Naive B cell (primary cell): ENCODE results near the gene NDUFA3. TPM values are rescaled to one million over a fixed set of nuclear protein-coding genes. Genes with fewer than 3 reads are reported as not detected.

Experiments used
- ATAC-seq, 2 donors: fragments of 150-1000 bp; cut with Tn5 transposase; 2 replicates each; pipeline ENCODE4 v1.10.0; 2021; ENCODE audit warnings: low read depth in 2 of 2, mild to moderate bottlenecking in 2 of 2, moderate library complexity in 2 of 2
- DNase-seq: peaks from one replicate; pipeline ENCODE4 v3.0.0; 2022
- H3K27ac Mint-ChIP-seq, 6 donors: one replicate each; pipeline ENCODE4 v1.8.0; 2020 to 2022; ENCODE audit warnings: mild to moderate bottlenecking in 6 of 6, mixed read lengths in 6 of 6, moderate library complexity in 5 of 6, inconsistent platforms in 2 of 6
- H3K27me3 Mint-ChIP-seq, 3 donors: one replicate each; pipeline ENCODE4 v1.8.0; 2021 to 2022; ENCODE audit warnings: mixed read lengths in 3 of 3, mild to moderate bottlenecking in 1 of 3
- H3K36me3 Mint-ChIP-seq, 2 donors: one replicate each; pipeline ENCODE4 v1.8.0; 2020 to 2022; ENCODE audit warnings: mixed read lengths in 2 of 2, inconsistent platforms in 1 of 2, mild to moderate bottlenecking in 1 of 2
- H3K4me1 Mint-ChIP-seq, 3 donors: one replicate each; pipeline ENCODE4 v1.8.0; 2020 to 2022; ENCODE audit warnings: mixed read lengths in 3 of 3, inconsistent platforms in 1 of 3, mild to moderate bottlenecking in 1 of 3, moderate library complexity in 1 of 3
- H3K4me3 Mint-ChIP-seq, 8 donors: one replicate each; pipeline ENCODE4 v1.8.0; 2020 to 2022; ENCODE audit warnings: mild to moderate bottlenecking in 8 of 8, mixed read lengths in 8 of 8, moderate library complexity in 8 of 8, inconsistent platforms in 2 of 8
- H3K9me3 Mint-ChIP-seq, 7 donors: one replicate each; pipeline ENCODE4 v1.8.0; 2020 to 2022; ENCODE audit warnings: mixed read lengths in 7 of 7, mild to moderate bottlenecking in 5 of 7, inconsistent platforms in 2 of 7, moderate library complexity in 1 of 7
- polyA plus RNA-seq, 6 donors: library from polyadenylated mRNA; unstranded; fragments of 300-500 nt; fragmentation: Illumina TruSeq; gene quantifications; one replicate each; pipeline ENCODE4 v1.2.3, GENCODE V29; 2021; ENCODE audit warnings: low read depth in 6 of 6

NDUFA3 gene
- polyA plus RNA-seq, 6 donors from 2014 or later: 288 to 486 (median 357) TPM

DNA sequence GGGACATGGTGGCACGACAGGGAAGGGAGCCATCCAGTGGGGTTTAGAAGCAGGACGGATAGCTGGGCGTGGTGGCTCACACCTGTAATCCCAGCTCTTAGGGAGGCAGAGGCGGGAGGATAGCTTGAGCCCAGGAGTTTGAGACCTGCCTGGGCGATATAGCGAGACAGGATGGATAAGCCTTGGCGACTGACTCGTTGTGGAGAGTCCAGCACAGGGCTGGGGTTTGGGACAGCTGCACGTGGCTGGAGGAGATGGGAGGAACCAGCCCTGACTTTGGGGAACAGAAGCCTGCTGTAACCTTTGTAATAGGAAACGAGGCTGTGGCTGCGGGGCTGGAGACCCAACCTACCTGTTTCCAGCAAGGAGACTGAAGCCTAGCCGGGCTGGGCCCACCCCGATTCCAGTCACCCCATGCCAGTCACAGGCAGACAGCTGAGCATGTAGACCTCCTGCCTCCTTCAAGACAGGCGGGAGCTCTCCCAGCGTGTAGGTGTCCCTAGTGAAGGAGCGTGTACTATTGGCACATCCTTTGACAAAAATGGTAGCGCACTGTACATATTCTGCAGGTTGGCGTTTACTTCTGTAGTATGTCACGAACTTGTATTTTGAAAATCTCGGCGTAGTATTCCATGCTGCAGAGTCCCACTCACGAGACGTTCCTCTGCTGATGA, 48.8 kb downstream of the NDUFA3 start:
- Mint-ChIP-seq H3K36me3 (peaks cover 0 to 34% of the 10 kb centered on the region in 2 donors), H3K27ac (no peak overlapping the region), H3K27me3 (no peaks in the 10 kb centered on the region), H3K4me3 (peak overlapping the region in 1 of 8 donors; percentile 60), H3K4me1 (peaks cover 4 to 14% (median 14%) of the 10 kb centered on the region in 3 donors), H3K9me3 (no peaks in the 10 kb centered on the region)
- DNase-seq (no peak), ATAC-seq (no peak)

DNA sequence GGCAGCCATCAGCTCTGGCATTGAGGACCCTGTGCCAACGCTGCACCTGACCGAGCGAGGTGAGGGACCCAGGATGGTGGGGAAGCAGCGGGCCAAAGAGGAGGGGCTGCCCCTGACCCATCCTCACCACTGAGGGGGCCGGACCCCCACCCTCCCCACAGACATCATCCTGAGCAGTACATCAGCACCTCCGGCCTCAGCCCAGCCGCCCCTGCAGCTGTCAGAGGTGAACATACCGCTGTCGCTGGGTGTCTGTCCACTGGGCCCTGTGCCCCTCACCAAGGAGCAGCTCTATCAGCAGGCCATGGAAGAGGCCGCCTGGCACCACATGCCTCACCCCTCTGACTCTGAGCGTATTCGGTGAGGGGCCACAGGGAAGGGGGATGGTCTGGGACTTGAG, 49.6 kb downstream of the NDUFA3 start:
- peaks cover 7 to 21% (median 21%) of the 10 kb centered on the region in 3 donors for H3K4me1 Mint-ChIP-seq
- peak overlapping the region in 1 of 6 donors; percentile 12 for H3K27ac Mint-ChIP-seq
- DNase-seq (no peak), ATAC-seq (no peak)
- H3K9me3 Mint-ChIP-seq: no peaks in the 10 kb centered on the region
- H3K36me3 Mint-ChIP-seq: peaks cover 0 to 34% of the 10 kb centered on the region in 2 donors
- no peaks in the 10 kb centered on the region for H3K27me3 Mint-ChIP-seq
- peak overlapping the region in 1 of 8 donors; percentile 15 for H3K4me3 Mint-ChIP-seq

DNA sequence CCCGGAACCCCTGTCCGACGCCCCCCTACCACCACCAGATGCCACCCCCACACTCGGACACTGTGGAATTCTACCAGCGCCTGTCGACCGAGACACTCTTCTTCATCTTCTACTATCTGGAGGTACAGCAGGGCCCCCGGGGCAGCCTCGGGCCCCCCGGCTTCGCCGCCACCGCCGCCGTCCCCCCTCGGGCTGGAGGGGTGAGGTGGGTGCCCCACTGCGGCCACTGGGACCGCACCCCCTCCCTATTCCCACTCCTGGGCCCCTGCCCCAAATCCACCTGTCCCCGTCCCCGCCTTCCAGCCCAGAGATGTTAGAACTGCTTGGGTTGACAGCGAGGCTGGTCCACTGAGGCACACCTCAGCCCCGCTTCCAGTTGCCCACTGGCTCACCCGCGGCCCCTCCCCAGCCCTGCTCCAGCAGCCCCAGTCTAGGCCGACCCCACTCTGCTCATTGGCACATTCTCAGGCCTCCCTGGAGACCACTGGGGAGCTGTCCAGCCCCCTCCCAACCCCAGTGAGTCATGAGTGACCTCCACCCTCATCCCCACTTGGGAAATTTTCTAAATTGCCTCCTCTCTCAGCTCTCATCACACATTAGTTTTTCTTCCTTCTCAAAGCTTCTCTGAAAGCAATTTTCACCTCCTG, 50.3 kb downstream of the NDUFA3 start:
- H3K36me3 Mint-ChIP-seq: peaks cover 0 to 34% of the 10 kb centered on the region in 2 donors
- H3K4me3 Mint-ChIP-seq: no peak overlapping the region
- ATAC-seq (no peak), DNase-seq (no peak)
- no peaks in the 10 kb centered on the region for H3K9me3 Mint-ChIP-seq
- peaks cover 12 to 22% (median 21%) of the 10 kb centered on the region in 3 donors for H3K4me1 Mint-ChIP-seq
- H3K27me3 Mint-ChIP-seq: no peaks in the 10 kb centered on the region
- H3K27ac Mint-ChIP-seq: peak overlapping the region in 2 of 6 donors; percentile 22 to 54

DNA sequence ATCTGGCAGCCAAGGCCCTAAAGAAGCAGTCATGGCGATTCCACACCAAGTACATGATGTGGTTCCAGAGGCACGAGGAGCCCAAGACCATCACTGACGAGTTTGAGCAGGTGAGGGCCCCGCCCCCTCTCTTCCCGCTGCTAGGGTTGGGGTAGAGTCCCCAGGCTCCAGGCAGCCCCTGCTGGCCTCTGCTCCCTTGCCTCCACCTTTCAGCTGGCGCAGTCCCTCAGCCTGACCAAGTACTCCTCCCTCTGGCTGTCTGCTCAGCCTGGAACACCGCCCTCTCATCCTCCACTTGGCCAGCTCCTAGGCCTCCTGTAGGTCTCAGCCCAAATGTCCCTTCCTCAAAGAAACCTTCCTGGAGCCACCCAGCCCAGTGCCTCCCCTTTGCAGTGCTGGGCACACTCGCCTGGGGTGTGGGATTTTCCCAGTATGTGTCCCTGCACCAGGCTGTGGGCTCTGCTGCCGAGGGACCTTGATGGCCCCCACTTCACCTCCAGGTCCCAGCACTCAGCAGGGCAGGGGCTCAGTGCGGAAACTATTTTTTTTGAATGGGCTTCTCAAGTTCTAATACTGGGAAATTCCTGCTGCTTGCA, 51.2 kb downstream of the NDUFA3 start:
- Mint-ChIP-seq H3K4me3 (no peak overlapping the region), H3K36me3 (peaks cover 0 to 31% of the 10 kb centered on the region in 2 donors)

DNA sequence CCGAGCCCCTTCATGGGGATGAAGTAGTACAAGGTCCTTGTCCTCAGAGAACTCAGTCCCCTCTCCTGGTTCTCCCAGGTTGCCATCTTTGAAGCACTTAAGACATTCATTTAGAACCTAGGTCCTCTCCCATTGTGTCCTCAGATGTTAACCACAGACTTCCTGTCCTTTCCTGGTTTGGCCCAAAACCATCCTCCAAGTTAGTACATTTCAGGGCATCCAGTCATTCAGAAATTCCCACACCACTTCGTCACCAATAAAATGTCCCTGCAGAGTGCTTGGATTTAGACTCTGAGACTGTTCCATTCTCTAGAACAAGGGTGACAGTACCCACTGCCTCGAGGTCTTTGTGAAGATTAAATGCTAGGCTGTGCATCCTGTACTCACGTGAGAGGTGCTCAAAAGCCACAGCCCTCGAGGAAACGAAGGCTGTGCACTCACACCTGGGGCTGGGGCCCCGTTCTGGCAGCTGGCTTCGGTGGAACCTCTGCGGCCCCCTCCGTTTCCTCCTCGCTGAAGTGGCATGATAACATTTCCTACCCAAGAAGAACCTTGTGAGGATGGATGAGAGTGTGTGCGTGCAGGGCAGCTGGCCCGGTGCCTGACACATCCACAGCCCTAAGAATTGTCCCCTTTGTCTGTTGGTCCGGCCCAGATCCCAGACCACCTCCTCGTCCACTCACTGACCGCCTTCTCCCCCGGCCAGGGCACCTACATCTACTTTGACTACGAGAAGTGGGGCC, 52.1 kb downstream of the NDUFA3 start:
- no peak overlapping the region for H3K4me3 Mint-ChIP-seq
- no peaks in the 10 kb centered on the region for H3K27me3 Mint-ChIP-seq
- H3K27ac Mint-ChIP-seq: peak overlapping the region in 3 of 6 donors; percentile 12 to 57 (median 25)
- no peak for DNase-seq
- H3K4me1 Mint-ChIP-seq: peaks cover 27 to 30% (median 28%) of the 10 kb centered on the region in 3 donors
- peaks cover 0 to 21% of the 10 kb centered on the region in 2 donors for H3K36me3 Mint-ChIP-seq
- ATAC-seq: no peak
- peaks cover 0 to 2% (median 0%) of the 10 kb centered on the region in 7 donors for H3K9me3 Mint-ChIP-seq

More for the DNA sequence above, 51.2 kb downstream of the NDUFA3 start:
- DNase-seq: no peak
- Mint-ChIP-seq H3K27me3 (no peaks in the 10 kb centered on the region), H3K27ac (peak overlapping the region in 1 of 6 donors; percentile 56), H3K4me1 (peaks cover 19 to 30% (median 29%) of the 10 kb centered on the region in 3 donors), H3K9me3 (no peaks in the 10 kb centered on the region)
- ATAC-seq: no peak

DNA sequence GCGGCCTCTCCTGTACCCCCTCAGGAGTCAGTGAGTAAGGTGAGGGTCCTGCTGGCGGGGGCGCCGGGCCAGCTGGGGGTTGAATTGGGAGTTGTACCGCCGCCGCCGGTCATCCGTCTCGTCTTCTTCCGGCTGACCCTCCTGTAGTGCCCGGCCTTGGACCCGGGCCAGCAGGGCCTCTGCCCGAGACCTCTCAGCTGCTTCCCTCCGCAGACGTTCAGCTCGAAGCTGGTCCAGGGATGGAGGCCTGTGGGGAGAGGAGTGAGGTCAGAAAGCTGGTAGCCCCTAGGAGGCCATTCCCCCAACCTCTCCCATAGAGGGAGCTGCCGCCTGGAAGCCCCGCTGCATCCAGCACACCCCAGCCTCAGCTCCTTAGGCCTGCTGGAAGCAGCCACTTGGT, 53.0 kb downstream of the NDUFA3 start:
- DNase-seq: no peak
- H3K27me3 Mint-ChIP-seq: no peaks in the 10 kb centered on the region
- ATAC-seq: no peak
- H3K4me3 Mint-ChIP-seq: peak overlapping the region in 2 of 8 donors; percentile 24 to 28
- H3K4me1 Mint-ChIP-seq: peaks cover 33 to 34% (median 34%) of the 10 kb centered on the region in 3 donors
- H3K9me3 Mint-ChIP-seq: peaks cover 0 to 2% (median 0%) of the 10 kb centered on the region in 7 donors
- no peak overlapping the region for H3K27ac Mint-ChIP-seq
- peaks cover 0 to 17% of the 10 kb centered on the region in 2 donors for H3K36me3 Mint-ChIP-seq

DNA sequence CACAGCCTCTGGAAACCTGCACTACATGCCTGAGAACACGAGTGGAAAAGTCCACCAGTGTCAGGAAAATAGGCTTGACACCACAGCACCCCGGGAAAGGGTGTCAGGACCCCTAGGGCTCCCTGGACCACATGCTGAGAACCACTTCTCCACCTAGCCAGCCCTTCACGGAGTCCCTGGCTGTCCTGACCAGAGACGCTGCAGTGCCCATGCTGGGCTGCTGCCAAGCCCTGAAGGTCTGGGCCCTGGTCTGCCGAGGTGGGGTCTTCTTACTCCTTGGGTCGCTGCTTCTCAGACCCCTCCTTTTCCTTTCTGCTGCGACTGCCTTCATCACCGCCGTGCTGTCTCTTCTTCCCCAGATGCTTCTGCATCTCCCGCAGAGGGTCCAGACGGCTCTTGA, 53.8 kb downstream of the NDUFA3 start:
- Mint-ChIP-seq H3K4me3 (peak overlapping the region in 1 of 8 donors; percentile 80), H3K36me3 (peaks cover 0 to 17% of the 10 kb centered on the region in 2 donors), H3K27ac (peak overlapping the region in 2 of 6 donors; percentile 31 to 55), H3K9me3 (peaks cover 0 to 2% (median 0%) of the 10 kb centered on the region in 7 donors), H3K27me3 (no peaks in the 10 kb centered on the region), H3K4me1 (peaks cover 38 to 40% (median 40%) of the 10 kb centered on the region in 3 donors)
- DNase-seq (no peak), ATAC-seq (no peak)

DNA sequence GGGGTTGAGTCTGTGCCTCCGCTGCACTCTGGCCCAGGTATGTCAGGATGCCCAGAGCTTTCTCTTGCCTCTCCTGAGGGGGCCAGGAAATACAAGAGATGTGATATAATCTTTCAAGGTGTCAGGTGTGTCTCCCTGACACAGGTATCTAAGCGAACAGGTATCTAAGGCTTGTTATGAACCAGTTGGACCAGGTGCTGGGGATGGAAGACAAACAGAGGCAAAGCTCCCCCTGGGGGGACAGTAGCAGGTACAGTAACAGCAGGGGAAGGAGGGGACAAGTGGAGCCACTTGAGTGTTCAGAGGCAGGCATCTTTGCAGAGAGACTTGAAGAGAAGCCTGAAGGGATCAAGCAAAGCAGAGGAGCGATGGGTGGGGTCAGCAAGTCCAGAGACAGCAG, 54.3 kb downstream of the NDUFA3 start:
- Mint-ChIP-seq H3K4me3 (peak overlapping the region in 6 of 8 donors; percentile 27 to 84 (median 66)), H3K36me3 (peaks cover 0 to 17% of the 10 kb centered on the region in 2 donors), H3K9me3 (peaks cover 0 to 2% (median 0%) of the 10 kb centered on the region in 7 donors), H3K4me1 (peaks cover 38 to 45% (median 44%) of the 10 kb centered on the region in 3 donors), H3K27me3 (no peaks in the 10 kb centered on the region), H3K27ac (peak overlapping the region in 2 of 6 donors; percentile 31 to 55)
- DNase-seq (no peak), ATAC-seq (no peak)

Other genes with a start within 250 kb of the NDUFA3 start
- 10 to 100 TPM; 13.8 to 56.4 (median 34.9) TPM for gene MYADM, start 235.0 kb upstream of the NDUFA3 start, polyA plus RNA-seq
- under 1 TPM in 2 of 6 donors, not detected in 4; 0.31 to 0.35 TPM for gene PRKCG, start 220.7 kb upstream of the NDUFA3 start, polyA plus RNA-seq
- not detected for gene CACNG7, start 193.6 kb upstream of the NDUFA3 start, polyA plus RNA-seq
- not detected for gene CACNG8, start 139.9 kb upstream of the NDUFA3 start, polyA plus RNA-seq
- not detected for gene CACNG6, start 111.2 kb upstream of the NDUFA3 start, polyA plus RNA-seq
- under 1 TPM in 1 of 6 donors, not detected in 5; 0.89 TPM for gene VSTM1, start 39.0 kb upstream of the NDUFA3 start, polyA plus RNA-seq
- not detected for gene TARM1, start 21.5 kb upstream of the NDUFA3 start, polyA plus RNA-seq
- gene OSCAR, start 2.1 kb upstream of the NDUFA3 start, polyA plus RNA-seq: under 1 TPM in 1 of 6 donors, not detected in 5; 0.73 TPM
- gene TFPT, start 12.8 kb downstream of the NDUFA3 start, polyA plus RNA-seq: 10 to 100 TPM in 2 of 6 donors, 1 to 10 TPM in 4; 7.2 to 11.6 (median 9.2) TPM
- gene PRPF31, start 12.9 kb downstream of the NDUFA3 start, polyA plus RNA-seq: 10 to 100 TPM; 59.3 to 83.7 (median 62.6) TPM
- gene CNOT3, start 34.9 kb downstream of the NDUFA3 start, polyA plus RNA-seq: 10 to 100 TPM in 1 of 6 donors, 1 to 10 TPM in 5; 2.7 to 12.9 (median 6.9) TPM
- 10 to 100 TPM in 5 of 6 donors, 1 to 10 TPM in 1; 9.3 to 15.3 (median 12.0) TPM for gene LENG1, start 56.9 kb downstream of the NDUFA3 start, polyA plus RNA-seq
- gene TMC4, start 70.3 kb downstream of the NDUFA3 start, polyA plus RNA-seq: not detected
- 10 to 100 TPM in 4 of 6 donors, 1 to 10 TPM in 2; 7.0 to 13.5 (median 11.3) TPM for gene MBOAT7, start 86.7 kb downstream of the NDUFA3 start, polyA plus RNA-seq
- gene TSEN34, start 88.5 kb downstream of the NDUFA3 start, polyA plus RNA-seq: 10 to 100 TPM; 22.3 to 40.0 (median 32.1) TPM
- 1,000 to 10,000 TPM in 3 of 6 donors, 100 to 1,000 TPM in 3; 849 to 1,278 (median 1,006) TPM for gene RPS9, start 98.0 kb downstream of the NDUFA3 start, polyA plus RNA-seq
- gene LILRB3, start 120.2 kb downstream of the NDUFA3 start, polyA plus RNA-seq: 1 to 10 TPM in 1 of 6 donors, under 1 TPM in 5; 0.29 to 4.6 (median 0.39) TPM
- gene LILRA6, start 139.9 kb downstream of the NDUFA3 start, polyA plus RNA-seq: 1 to 10 TPM in 1 of 6 donors, under 1 TPM in 2, not detected in 3; 0.18 to 1.5 (median 0.66) TPM
- gene LILRB5, start 154.4 kb downstream of the NDUFA3 start, polyA plus RNA-seq: not detected
- gene LILRB2, start 178.3 kb downstream of the NDUFA3 start, polyA plus RNA-seq: 1 to 10 TPM in 2 of 6 donors, under 1 TPM in 3, not detected in 1; 0.36 to 1.6 (median 0.76) TPM
- gene LILRA5, start 210.3 kb downstream of the NDUFA3 start, polyA plus RNA-seq: 1 to 10 TPM in 1 of 6 donors, under 1 TPM in 3, not detected in 2; 0.29 to 1.1 (median 0.76) TPM
- 10 to 100 TPM in 3 of 6 donors, 1 to 10 TPM in 3; 7.1 to 25.7 (median 10.3) TPM for gene LILRA4, start 236.3 kb downstream of the NDUFA3 start, polyA plus RNA-seq